ENCODE measurements around the gene TAGLN. TPM values are rescaled to one million over a fixed set of nuclear protein-coding genes. Genes with fewer than 3 reads are reported as not detected.
"Not testable (repeated sequence)": the region's sequence is repeated elsewhere in the genome, so short reads cannot be mapped to it uniquely, and the experiment has no call there.

The TAGLN gene
- total RNA-seq, 1 donor from 2014 or later = 7.7 TPM

- Mint-ChIP-seq H3K4me1 (peaks cover 37% of the 10 kb centered on the region), H3K27ac (ENCODE audit: unreplicated experiment) (no peak overlapping the region), H3K4me3 (peak overlapping the region; percentile 96), H3K36me3 (ENCODE audit: low read depth) (no peaks in the 10 kb centered on the region), H3K27me3 (ENCODE audit: low read depth) (no peaks in the 10 kb centered on the region), H3K9me3 (no peaks in the 10 kb centered on the region)
- DNase-seq (ENCODE audit: low read depth, low spot score) = peak; percentile 58
- TF ChIP-seq CTCF (conservative IDR thresholded peaks at IDR 0.05) = peak; percentile 51
These were observed 18.2 kb upstream of the TAGLN start for GRCh38 chr11:117180661-117181585.

- no peak for TF ChIP-seq CTCF (conservative IDR thresholded peaks at IDR 0.05)
- no peaks in the 10 kb centered on the region for H3K27me3 Mint-ChIP-seq (ENCODE audit: low read depth)
- no peak overlapping the region for H3K27ac Mint-ChIP-seq (ENCODE audit: unreplicated experiment)
- H3K36me3 Mint-ChIP-seq (ENCODE audit: low read depth) = no peaks in the 10 kb centered on the region
- peaks cover 33% of the 10 kb centered on the region for H3K4me1 Mint-ChIP-seq
- no peaks in the 10 kb centered on the region for H3K9me3 Mint-ChIP-seq
- no peak for DNase-seq (ENCODE audit: low read depth, low spot score)
- peak overlapping the region; percentile 19 for H3K4me3 Mint-ChIP-seq
These were observed 17.3 kb upstream of the TAGLN start for GRCh38 chr11:117181586-117182550.

GRCh38 chr11:117182551-117182935 lies 16.6 kb upstream of the TAGLN start:
- H3K4me3 Mint-ChIP-seq = peak overlapping the region; percentile 65
- no peaks in the 10 kb centered on the region for H3K36me3 Mint-ChIP-seq (ENCODE audit: low read depth)
- H3K27me3 Mint-ChIP-seq (ENCODE audit: low read depth) = no peaks in the 10 kb centered on the region
- DNase-seq (ENCODE audit: low read depth, low spot score) = no peak
- no peak for TF ChIP-seq CTCF (conservative IDR thresholded peaks at IDR 0.05)
- no peaks in the 10 kb centered on the region for H3K9me3 Mint-ChIP-seq
- peaks cover 39% of the 10 kb centered on the region for H3K4me1 Mint-ChIP-seq
- no peak overlapping the region for H3K27ac Mint-ChIP-seq (ENCODE audit: unreplicated experiment)

- H3K27me3 Mint-ChIP-seq (ENCODE audit: low read depth); H3K27ac Mint-ChIP-seq (ENCODE audit: unreplicated experiment); H3K9me3 Mint-ChIP-seq; DNase-seq (ENCODE audit: low read depth, low spot score); H3K4me3 Mint-ChIP-seq; H3K36me3 Mint-ChIP-seq (ENCODE audit: low read depth): not testable (repeated sequence)
- H3K4me1 Mint-ChIP-seq = peaks cover 33% of the 10 kb centered on the region
These were observed 16.0 kb upstream of the TAGLN start for GRCh38 chr11:117183178-117183577.

GRCh38 chr11:117183724-117184349 lies 15.3 kb upstream of the TAGLN start:
- H3K27ac Mint-ChIP-seq (ENCODE audit: unreplicated experiment) = no peak overlapping the region
- H3K9me3 Mint-ChIP-seq = no peaks in the 10 kb centered on the region
- no peaks in the 10 kb centered on the region for H3K27me3 Mint-ChIP-seq (ENCODE audit: low read depth)
- H3K4me3 Mint-ChIP-seq = peak overlapping the region; percentile 69
- H3K4me1 Mint-ChIP-seq = peaks cover 27% of the 10 kb centered on the region
- no peak for TF ChIP-seq CTCF (conservative IDR thresholded peaks at IDR 0.05)
- no peaks in the 10 kb centered on the region for H3K36me3 Mint-ChIP-seq (ENCODE audit: low read depth)
- no peak for DNase-seq (ENCODE audit: low read depth, low spot score)

Data from neural crest cell (in vitro differentiated cells).